Astrocyte of the spinal cord (primary cell): ENCODE results near the gene HS6ST1.

Experiments used
- DNase-seq: peaks from one replicate; pipeline ENCODE4 v3.0.0; 2011; ENCODE audit warnings: low read depth, low spot score
- H3K4me3 ChIP-seq: 2 replicates; pipeline ENCODE4 v1.5.1; 2011; ENCODE audit warnings: low read depth, mild to moderate bottlenecking, low read length, moderate library complexity
- CTCF ChIP-seq: IDR thresholded peaks from 2 replicates; pipeline ENCODE4 v1.5.1; 2012; ENCODE audit warnings: low read depth, mild to moderate bottlenecking, low read length, inconsistent platforms
- in situ Hi-C: cut with HindIII; loops from 2 replicates; pipeline ENCODE4 v1.10.0; 2017; ENCODE audit warnings: low sequenced_read_pairs

The HS6ST1 gene

GRCh38 chr2:128326346-128326745, 7.7 kb upstream of the HS6ST1 start:
- DNase-seq = no peak
- no peak overlapping the region for H3K4me3 ChIP-seq
- in situ Hi-C loops = no loop called here
- no peak for TF ChIP-seq CTCF

- in situ Hi-C loops = no loop called here
- H3K4me3 ChIP-seq = no peak overlapping the region
- DNase-seq = no peak
- TF ChIP-seq CTCF = no peak
Measured at GRCh38 chr2:128325611-128326181, 7.0 kb upstream of the HS6ST1 start.

GRCh38 chr2:128324897-128325410, 6.3 kb upstream of the HS6ST1 start:
- H3K4me3 ChIP-seq = no peak overlapping the region
- in situ Hi-C loops = no loop called here
- DNase-seq = no peak
- TF ChIP-seq CTCF = no peak

- H3K4me3 ChIP-seq = no peak overlapping the region
- no peak for DNase-seq
- in situ Hi-C loops = no loop called here
- no peak for TF ChIP-seq CTCF
Measured at GRCh38 chr2:128324008-128324896, 5.6 kb upstream of the HS6ST1 start.

GRCh38 chr2:128323555-128323931, 4.9 kb upstream of the HS6ST1 start:
- TF ChIP-seq CTCF = no peak
- in situ Hi-C loops = no loop called here
- DNase-seq = no peak
- H3K4me3 ChIP-seq = no peak overlapping the region

GRCh38 chr2:128322715-128323554, 4.3 kb upstream of the HS6ST1 start:
- no peak for TF ChIP-seq CTCF
- H3K4me3 ChIP-seq = peak overlapping the region; percentile 55
- no peak for DNase-seq
- in situ Hi-C loops = no loop called here
